SK-N-SH (cell line): ENCODE data around the gene LGR5.
A peak's percentile ranks its signal among the peaks of the same experiment; 100 is the strongest.

Experiments
- CHD2 ChIP-seq: fragments of 150-350 bp; IDR thresholded peaks from 2 replicates; pipeline ENCODE4 v1.6.1; 2018; ENCODE audit warnings: low read length; ENCODE audit not compliant: partially characterized antibody
- CTCF ChIP-seq: fragments of 200-600 bp; sonication (generic); IDR thresholded peaks from 2 replicates; pipeline ENCODE4 v1.6.1; 2017; ENCODE audit warnings: antibody characterized with exemption, mild to moderate bottlenecking, moderate library complexity
- EP300 ChIP-seq, 2 experiments: IDR thresholded peaks; 2 replicates each; pipeline versions ENCODE4 v1.4.0 to v1.6.1; 2012; ENCODE audit warnings: borderline replicate concordance in 1 of 2, low read depth in 1 of 2, low read length in 1 of 2
- EZH2phosphoT487 ChIP-seq: fragments of 200-600 bp; sonication (generic); IDR thresholded peaks from 2 replicates; pipeline ENCODE4 v1.6.1; 2017; ENCODE audit warnings: low read depth, mixed run types, mild to moderate bottlenecking, antibody characterized with exemption, moderate library complexity, borderline replicate concordance
- FOSL2 ChIP-seq: IDR thresholded peaks from 2 replicates; pipeline ENCODE4 v1.4.0; 2012; ENCODE audit warnings: low read depth, mild to moderate bottlenecking, moderate library complexity, borderline replicate concordance
- JUND ChIP-seq: IDR thresholded peaks from 2 replicates; pipeline ENCODE4 v1.4.0; 2012
- POLR2AphosphoS5 ChIP-seq: IDR thresholded peaks from 2 replicates; pipeline ENCODE4 v1.6.1; 2012; ENCODE audit warnings: low read depth, low read length
- RXRA ChIP-seq: IDR thresholded peaks from 2 replicates; pipeline ENCODE4 v1.4.0; 2012; ENCODE audit warnings: low read depth, mild to moderate bottlenecking, borderline replicate concordance
- TEAD4 ChIP-seq: IDR thresholded peaks from 2 replicates; pipeline ENCODE4 v1.4.0; 2012; ENCODE audit warnings: mild to moderate bottlenecking, borderline replicate concordance; ENCODE audit not compliant: insufficient read depth
- ZBTB33 ChIP-seq: IDR thresholded peaks from 2 replicates; pipeline ENCODE4 v1.4.0; 2012; ENCODE audit warnings: low read depth, borderline replicate concordance
- TF ChIP-seq, protein P1 (sequence below): IDR thresholded peaks from 2 replicates; pipeline ENCODE4; 2012
- TF ChIP-seq, protein P2 (sequence below): fragments of 150-350 bp; IDR thresholded peaks from 2 replicates; pipeline ENCODE4 v1.6.1; 2017; ENCODE audit warnings: antibody characterized with exemption, low read length, low read depth, borderline replicate concordance
- TF ChIP-seq, protein P3 (sequence below): IDR thresholded peaks from 2 replicates; pipeline ENCODE4 v1.6.1; 2012; ENCODE audit warnings: mild to moderate bottlenecking, low read depth, low read length, moderate library complexity

GRCh38 chr12:71397433-71397954, 42.1 kb upstream of the LGR5 start:
- TF ChIP-seq CTCF (no peak), TEAD4 (peak; percentile 47; the same call in 1 of the 2 replicates), POLR2AphosphoS5 (no peak), ZBTB33 (no peak), CHD2 (no peak), EZH2phosphoT487 (no peak), FOSL2 (peak; percentile 33; the same call in 1 of the 2 replicates), RXRA (no peak), JUND (peak; percentile 43), EP300 (IDR thresholded peaks at IDR 0.05; ENCODE audit: borderline replicate concordance in 1 of 2, low read depth in 1 of 2, low read length in 1 of 2) (peak in 1 of 2 experiments; percentile 36; a peak in 1 of 4 replicates)
- TF ChIP-seq, protein P1, sequence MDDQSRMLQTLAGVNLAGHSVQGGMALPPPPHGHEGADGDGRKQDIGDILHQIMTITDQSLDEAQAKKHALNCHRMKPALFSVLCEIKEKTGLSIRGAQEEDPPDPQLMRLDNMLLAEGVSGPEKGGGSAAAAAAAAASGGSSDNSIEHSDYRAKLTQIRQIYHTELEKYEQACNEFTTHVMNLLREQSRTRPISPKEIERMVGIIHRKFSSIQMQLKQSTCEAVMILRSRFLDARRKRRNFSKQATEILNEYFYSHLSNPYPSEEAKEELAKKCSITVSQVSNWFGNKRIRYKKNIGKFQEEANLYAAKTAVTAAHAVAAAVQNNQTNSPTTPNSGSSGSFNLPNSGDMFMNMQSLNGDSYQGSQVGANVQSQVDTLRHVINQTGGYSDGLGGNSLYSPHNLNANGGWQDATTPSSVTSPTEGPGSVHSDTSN, result peak; percentile 82
- TF ChIP-seq, protein P2, sequence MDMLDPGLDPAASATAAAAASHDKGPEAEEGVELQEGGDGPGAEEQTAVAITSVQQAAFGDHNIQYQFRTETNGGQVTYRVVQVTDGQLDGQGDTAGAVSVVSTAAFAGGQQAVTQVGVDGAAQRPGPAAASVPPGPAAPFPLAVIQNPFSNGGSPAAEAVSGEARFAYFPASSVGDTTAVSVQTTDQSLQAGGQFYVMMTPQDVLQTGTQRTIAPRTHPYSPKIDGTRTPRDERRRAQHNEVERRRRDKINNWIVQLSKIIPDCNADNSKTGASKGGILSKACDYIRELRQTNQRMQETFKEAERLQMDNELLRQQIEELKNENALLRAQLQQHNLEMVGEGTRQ, result no peak
- TF ChIP-seq, protein P3, sequence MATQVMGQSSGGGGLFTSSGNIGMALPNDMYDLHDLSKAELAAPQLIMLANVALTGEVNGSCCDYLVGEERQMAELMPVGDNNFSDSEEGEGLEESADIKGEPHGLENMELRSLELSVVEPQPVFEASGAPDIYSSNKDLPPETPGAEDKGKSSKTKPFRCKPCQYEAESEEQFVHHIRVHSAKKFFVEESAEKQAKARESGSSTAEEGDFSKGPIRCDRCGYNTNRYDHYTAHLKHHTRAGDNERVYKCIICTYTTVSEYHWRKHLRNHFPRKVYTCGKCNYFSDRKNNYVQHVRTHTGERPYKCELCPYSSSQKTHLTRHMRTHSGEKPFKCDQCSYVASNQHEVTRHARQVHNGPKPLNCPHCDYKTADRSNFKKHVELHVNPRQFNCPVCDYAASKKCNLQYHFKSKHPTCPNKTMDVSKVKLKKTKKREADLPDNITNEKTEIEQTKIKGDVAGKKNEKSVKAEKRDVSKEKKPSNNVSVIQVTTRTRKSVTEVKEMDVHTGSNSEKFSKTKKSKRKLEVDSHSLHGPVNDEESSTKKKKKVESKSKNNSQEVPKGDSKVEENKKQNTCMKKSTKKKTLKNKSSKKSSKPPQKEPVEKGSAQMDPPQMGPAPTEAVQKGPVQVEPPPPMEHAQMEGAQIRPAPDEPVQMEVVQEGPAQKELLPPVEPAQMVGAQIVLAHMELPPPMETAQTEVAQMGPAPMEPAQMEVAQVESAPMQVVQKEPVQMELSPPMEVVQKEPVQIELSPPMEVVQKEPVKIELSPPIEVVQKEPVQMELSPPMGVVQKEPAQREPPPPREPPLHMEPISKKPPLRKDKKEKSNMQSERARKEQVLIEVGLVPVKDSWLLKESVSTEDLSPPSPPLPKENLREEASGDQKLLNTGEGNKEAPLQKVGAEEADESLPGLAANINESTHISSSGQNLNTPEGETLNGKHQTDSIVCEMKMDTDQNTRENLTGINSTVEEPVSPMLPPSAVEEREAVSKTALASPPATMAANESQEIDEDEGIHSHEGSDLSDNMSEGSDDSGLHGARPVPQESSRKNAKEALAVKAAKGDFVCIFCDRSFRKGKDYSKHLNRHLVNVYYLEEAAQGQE, result no peak
